ENCODE data around the gene CEACAM21.

Gene CEACAM21

DNA sequence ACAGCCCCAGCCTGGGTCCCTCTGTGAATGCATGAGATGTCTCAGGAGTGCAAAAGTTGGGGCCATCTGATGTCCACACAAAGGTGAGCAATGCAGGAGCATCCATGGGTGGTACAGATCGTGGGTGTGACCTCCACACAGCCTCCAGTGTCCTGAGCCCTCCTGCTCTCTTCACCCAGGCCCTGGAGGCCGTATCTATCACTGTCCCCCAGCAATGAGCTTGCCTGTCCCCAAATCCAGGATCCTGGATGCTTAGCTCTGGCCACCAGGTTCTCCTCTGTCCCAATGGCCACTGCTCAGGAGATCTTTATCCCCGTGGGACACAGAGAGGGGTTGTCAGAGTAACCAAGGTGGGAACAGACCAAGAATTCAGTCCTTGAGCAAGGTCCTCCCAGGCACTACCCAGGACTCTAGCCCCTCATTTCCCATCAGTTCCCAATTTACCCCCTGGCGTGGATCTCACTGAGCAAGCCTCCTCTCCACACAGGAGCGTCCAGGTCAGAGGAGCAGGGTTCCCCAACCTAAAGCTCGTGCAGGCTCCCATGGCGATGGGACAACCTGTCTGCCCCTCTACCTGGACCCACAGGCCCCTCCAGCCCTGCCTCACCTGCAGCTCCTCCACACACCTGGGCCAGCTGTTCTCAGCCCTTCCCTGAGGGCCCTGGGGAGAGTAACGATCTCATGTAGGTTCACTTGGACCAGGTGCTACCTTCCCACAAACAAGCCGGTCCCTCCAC is 11.3 kb downstream of the CEACAM21 start:
- no peak for DNase-seq

DNA sequence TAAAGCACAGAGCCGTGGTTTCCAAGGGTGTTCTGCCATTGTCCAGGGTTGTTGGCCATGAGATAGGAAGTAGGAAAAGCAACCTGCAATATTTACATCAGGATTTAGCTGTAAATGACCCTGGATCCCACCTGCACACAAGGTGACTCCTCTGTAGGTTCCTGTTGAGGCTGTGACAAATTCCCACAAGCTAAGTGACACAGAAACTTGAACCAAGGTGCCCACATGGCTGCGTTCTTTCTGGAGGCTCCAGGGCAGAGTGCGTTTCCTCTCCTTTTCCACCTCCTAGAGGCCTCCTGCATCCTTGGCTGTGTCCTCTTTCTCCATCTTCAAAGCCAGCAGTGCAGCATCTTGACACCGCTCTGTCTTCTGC is 11.9 kb downstream of the CEACAM21 start:
- no peak for DNase-seq

DNA sequence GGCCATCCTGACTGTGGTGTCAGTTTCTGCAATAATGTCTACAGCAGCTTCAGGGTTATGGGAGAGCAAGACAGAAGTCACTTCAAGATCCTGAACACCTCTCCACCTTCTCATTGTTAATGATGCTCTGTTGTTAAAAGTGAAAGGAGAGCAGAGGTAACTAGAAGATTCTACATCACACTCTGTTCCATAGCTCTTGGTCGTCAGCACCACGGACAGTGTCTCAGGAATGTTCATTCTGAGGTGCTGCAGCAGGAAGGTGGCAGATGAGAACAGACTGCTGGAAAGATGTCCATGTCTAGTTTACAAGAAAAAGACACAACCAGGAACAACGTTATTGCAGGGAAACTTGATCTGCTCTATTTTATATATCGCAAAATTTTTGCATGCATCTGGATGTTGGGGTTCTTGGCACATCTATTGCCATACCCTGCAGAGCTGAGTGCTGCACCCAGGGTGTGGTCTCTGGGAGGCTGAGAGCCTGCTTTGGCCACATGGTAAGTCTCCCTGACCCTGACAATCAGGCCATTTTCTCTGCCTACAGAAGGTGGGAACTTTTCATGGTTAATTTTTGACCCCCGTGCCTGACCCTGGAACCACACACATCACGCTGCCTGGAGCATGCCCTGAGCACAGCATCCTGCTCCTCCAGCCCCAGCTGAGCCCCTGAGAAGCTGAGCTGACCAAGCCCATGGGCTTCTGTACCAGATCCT is 12.7 kb downstream of the CEACAM21 start:
- DNase-seq: peak in 1 of 5 experiments; percentile 21

DNA sequence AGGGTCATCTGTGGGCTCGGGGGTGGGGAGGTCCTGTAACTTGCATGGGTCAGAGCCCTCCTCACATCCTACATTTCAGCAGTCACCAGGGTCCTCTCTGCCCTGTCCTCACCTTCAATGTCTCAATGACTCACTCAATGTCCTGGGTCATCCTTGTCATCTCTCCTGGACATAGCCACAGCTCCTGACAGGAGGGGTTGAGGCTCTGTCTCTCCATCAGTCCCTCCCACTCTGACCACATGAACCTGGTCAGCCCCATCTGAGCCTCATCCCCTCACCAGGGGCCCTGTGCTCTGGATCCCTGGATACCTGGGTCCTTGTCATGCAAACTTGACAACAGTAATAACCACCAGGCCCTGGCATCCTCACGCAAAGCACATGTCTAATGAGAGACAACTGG is 13.4 kb downstream of the CEACAM21 start:
- no peak for DNase-seq

DNA sequence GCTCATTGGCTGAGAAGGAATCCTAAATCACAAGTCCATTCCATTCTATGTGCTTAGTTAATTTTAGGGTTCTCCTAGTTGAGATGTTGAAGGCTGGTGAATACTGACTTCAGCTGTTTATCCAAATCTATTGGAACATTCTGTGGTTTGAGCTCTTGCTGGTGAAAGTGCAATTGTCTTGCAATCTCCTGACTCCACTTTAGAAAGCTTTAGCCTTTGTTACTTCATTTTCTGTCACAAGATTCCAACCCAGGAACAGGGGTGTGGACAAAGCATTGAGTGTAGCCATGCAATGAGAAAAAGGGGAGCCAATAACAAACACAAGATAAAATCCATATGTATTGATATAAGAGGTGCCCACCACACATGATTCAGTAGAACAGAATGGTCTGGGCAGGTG is 15.0 kb downstream of the CEACAM21 start:
- DNase-seq: no peak

DNA sequence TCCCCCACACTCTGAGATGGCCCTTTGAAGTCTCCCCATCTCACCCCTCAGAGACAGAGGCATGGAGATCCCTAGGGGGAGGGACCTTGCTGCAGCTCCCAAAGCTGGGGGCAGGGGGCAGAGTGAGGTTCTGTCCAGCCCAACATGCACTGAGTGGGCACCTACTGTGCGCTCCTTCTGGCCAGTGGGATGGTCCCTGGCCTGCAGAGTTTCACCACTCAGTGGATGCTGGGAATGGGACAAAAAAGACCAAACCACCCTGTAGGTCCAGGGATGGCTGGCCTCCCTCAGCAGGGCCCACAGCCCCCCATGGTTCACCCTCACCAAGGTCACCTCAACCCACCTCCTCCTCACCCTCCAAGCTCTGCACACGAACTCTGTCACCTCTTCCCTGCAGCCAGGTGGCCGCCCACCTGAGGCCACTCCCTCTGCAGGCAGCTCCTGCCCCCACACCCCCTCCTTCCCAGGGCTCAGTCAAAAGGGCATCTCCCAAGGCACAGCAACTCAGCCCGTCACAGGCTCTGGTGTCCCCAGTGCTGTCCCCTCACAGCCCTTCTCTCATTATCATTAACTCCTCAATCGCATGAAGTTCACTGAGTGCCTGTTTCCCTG is 16.1 kb downstream of the CEACAM21 start:
- DNase-seq: no peak

DNA sequence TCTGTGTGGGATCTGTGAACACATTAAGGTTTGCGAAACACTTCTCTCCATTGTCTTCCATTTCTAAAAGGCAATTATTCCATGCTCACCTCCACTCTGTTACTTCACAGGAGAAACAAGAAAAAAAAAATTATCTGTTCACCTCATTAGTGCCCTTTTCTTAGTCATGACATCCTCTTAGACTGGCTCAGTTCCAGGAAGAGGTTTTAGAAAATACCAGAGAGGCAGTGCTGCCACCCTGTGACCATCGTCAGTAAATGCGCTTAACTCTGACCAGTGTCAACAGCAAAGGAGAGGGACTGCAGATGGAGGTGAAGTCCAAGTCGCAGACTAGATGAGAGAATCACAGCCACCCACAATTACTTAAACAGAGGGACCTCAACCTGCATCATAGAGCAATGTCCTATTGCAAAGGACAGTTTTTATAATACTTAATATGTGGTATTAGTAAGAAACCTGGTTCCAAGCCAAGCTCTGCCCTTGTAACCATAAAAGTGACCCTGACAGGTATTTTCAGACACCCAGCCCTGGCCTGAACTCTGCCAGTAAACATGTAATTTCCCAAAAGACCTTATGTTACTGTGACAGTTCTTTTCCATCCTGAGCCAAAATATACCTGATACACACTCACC is 19.4 kb downstream of the CEACAM21 start:
- DNase-seq: peak; percentile 19 to 78 (median 47)

DNA sequence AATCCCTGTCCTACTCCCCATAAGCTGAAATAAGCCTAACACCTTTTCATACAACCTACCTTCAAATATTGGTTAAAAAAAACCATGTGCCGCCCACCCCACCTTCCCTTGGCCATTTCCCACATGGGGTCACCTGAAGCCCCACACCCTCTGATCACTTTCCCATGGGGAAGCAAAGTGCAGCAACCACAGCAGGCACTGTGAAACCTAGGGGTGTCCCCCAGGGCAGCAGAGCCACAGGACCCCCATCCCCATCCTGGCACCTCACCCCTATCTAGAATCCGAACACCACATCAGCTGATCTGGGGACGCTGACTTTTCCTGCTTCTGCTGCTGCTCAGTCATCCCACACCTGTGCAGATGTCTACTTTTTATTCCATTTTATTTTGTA is 19.9 kb downstream of the CEACAM21 start:
- no peak for DNase-seq

DNA sequence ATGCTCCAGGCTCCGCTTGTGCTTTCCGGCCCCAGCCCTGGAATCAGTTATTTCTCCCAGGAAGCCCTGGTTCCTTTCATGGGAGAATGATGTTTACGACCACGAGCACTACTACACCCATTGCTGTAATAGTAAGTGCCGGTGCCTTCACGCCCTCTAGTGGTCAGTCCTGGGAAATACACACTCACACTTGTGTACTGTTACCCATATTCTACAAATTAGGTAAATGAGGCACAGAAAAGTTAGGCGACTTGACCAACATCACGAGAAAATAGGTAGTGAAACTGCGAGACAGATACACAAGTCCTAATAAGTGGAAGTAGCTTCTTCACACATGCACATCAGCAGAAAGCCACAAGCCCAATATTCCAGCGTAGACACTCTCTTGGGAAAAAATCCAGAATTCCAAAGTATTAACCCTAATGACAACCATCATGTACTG is 21.7 kb downstream of the CEACAM21 start:
- peak; percentile 18 to 67 (median 57) for DNase-seq

DNA sequence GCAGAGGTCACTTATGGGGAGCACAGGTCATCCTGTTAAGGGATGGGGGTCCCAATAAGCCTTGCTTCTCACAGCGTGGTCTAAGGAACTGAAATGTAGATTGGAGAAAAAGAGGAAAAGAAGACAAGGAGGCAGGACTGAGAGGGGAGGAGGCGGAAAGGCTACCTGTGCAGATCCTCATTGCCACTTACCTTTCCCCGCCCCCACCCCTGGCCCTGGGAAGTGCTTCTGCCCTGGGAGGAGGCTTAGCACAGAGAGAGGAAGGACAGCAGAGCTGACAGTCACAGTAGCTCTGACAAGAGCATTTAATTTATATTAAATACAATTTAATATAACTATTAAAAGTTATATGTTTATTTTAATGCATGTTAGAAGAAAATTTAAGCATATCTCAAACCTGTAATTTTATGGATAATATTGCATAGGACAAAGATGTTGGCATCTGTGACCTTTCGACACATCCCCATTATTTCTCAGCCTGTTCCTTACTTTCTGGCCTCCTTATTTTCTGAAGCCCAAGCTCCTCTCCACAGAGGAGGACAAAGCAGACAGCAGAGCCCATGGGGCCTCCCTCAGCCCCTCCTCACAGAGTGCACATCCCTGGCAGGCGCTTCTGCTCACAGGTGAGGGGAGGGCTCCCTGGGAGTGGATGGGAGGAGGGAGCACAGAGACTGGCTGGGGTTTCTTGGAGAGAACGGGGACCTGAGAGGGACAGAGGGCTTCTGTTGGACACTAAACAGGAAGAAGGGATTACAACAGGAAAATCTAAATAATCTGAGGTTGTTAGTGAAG is 23.4 kb downstream of the CEACAM21 start:
- no peak for DNase-seq

DNA sequence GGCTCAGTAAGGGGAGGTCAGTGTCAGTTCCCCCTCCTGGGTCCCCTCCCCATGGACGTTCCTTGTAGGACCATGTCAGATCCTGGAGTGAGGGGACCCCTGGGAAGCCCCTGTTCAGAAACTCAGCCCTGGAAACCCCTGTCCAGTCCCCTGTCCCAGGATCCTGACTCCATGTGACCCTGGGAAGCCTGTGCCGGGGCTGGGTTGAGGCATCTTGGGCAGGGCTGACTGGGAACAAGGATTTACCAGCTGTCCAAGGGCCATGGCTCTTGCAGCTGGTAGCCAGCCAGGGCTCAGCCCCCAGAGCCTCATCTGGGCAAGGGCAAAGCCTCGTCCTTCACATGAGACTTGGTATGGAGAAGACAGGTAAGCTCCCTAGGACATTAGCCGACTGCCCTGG is 25.8 kb downstream of the CEACAM21 start:
- no peak for DNase-seq

DNA sequence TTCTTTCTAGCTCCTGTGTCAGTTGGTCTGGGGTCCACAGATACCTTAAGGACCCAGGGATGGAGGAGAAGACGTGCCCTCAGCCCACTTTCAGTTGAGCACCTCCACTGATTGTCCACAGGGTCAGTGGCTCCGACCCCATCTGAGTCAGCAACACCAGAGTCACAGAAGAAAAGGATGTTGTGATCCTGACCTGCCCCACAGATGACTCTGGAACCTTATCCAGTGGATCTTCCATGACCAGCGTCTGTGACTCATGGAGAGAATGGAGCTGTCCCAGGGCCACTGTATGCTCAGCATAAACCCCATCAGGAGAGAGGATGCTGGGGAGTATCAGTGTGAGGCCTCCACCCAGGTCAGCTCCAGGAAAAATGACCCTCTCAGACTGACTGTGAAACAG is 28.9 kb downstream of the CEACAM21 start:
- DNase-seq: no peak

DNA sequence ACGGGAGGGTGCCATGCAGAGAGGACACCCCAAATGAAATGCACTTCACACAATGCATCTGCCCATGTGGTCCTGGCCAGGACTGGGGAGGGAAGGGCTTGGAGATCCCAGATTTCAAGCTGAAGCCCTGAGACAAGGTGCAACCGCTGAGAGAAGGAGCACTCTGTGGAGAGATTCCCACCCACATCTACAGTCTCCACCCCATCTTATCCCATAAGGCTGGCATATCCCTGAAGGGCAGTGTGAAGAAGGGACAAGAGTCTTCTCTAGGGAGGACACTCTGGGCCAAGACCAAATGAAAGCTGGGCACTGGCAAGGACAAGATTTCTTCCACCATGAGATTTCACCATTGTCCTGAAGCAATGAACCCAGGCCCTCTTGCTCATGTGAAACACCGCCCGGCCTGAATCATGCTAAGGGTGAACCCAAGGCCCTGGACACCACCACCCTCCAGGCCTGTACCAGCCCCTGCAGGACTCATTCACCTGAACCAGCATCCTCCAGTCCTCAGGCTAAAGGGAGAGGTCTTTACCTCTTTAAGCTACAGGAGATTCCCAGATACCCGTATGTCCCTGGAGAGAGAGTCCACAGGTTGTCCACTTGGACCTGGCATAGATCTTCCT is 30.4 kb downstream of the CEACAM21 start:
- no peak for DNase-seq

DNA sequence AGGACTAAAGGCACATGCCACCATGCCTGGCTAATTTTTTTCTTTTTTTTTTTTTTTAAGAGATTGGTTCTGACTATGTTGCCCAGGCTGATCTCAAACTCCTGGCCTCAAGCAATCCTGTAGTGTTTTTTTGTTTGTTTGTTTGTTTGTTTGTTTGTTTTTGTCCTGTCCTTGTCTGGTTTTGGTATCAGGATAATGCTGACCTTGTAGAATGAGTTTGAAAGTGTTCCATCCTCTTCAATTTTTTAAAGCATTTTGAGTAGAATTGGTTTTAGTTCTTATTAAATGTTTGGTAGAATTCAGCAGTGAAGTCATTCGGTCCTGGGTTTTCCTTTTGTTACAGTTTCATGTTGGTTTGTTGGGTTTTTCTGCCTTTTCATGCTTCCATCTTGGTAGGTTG is 31.7 kb downstream of the CEACAM21 start:
- DNase-seq: no peak

DNA sequence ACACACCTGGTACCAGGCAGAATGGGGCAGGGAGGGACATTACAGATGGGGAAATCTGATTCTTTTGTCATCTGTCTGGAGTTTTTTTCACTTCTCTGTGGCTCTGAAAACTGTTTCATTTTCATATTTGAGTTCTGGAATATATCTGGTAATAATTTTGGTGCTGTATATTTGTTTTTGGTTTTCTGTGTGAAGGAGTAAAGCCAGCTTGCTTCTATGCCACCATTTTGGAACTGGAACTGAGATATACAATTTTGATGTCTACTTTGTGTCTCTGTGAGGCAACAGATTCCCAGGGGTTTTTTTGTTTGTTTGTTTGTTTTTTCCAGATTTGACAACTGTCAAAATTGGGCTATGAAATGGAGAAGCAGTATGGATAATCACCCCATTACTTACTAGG is 34.8 kb downstream of the CEACAM21 start:
- no peak for DNase-seq

DNA sequence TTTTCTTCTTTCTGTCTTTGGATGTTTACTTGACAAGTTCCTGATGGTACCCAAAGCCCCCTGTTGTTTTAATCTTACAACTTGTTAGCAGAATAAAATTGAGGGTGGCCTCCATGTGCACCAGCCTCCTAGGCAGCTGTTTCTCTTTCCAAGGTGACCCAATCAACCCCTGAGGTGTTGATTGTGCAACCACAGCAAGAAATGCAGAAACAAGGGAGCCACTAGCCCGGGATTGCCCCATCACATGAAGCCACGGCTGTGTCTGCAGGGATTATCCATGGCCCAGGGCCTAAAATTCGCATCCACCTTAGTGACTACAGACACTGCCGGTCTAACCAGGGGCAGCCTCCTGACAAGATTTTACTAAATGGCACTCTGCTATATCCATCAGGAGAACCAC is 36.5 kb downstream of the CEACAM21 start:
- no peak for DNase-seq

DNA sequence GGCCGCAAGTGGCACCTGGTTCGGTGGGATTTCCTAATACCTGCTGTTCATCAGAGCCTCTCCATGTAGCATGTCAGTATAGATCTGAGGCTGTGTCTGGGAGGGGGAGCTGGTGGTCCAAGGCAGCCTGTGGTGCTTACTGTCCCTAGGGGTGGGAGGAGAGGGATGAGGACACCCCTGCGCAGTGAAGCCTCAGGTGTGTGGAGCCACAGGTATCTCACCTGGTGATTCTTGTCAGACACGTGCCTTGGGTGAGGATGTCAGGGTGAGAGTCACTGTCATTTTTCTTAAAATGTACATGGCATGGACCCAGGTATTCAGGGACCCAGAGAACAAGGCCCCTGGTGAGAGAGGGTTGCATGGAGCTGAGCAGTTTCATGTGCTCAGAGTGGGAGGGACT is 39.2 kb downstream of the CEACAM21 start:
- no peak for DNase-seq

DNA sequence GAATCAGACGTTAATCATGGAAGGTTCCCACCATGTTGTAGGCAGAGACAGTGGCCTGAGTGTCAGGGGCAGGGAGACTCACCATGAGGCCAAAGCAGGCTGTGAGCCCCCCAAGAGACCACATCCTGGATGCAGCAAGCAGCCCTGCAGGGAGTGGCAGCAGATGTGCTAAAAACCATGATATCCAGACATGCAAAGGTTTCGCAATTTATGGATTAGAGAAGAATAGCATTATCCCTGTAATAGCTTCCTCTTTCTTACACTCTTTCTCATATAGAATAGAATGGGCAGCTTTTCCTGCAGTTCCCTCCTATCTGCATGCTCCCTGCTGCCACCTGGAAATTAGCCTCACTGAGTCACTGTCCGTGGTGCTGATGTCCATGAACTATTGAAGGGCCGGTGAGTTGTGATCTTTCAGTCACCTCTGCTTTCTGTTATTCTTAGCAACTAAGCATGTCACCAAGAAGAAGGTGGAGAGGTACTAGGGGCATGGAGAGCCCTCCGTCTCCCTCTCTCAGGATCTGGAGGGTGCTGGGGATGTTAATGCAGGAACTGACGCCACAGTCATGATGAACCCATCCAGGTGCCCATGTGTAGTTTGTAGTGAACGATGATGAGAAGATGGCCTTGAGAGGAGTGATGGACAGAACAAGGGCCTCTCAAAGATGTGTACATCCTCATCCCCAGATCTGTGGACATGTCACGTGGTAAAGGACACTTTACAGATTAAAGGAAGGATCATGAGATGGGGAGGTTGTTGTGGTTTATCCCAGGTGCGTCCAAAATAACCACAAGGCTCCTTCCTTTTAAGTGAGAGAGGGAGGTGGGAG is 41.0 kb downstream of the CEACAM21 start:
- DNase-seq: no peak

DNA sequence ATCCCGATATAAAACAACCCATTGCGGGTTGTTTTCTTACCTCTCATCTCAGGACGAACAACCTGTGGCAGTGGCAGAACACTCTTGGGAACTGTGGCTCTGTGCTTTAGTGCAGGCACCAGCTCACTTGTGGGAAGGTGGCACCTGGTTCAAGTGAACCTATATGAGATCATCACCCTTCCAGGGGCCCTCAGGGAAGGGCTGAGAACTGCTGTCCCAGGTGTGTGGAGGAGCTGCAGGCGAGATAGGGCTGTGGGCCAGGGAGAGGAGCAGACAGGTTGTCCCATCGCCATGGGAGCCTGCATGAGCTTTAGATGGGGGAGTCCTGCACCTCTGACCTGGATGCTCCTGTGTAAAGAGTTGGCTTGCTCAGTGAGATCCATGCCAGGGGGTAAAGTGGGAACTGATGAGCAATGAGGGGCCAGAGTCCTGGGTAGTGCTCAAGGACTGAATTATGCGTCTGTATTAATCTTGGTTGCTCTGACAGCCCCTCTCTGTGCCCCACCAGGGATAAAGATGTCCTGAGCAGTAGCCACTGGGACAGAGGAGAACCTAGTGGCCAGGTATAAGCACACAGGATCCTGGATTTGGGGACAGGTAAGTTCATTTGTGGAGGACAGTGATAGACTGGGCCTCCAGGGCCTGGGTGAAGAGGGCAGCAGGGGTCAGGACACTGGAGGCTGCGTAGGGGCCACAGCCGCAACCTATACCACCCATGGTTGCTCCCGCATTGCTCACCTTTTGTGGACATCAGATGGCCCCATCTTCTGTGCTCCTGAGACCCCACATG is 42.2 kb downstream of the CEACAM21 start:
- DNase-seq: no peak

DNA sequence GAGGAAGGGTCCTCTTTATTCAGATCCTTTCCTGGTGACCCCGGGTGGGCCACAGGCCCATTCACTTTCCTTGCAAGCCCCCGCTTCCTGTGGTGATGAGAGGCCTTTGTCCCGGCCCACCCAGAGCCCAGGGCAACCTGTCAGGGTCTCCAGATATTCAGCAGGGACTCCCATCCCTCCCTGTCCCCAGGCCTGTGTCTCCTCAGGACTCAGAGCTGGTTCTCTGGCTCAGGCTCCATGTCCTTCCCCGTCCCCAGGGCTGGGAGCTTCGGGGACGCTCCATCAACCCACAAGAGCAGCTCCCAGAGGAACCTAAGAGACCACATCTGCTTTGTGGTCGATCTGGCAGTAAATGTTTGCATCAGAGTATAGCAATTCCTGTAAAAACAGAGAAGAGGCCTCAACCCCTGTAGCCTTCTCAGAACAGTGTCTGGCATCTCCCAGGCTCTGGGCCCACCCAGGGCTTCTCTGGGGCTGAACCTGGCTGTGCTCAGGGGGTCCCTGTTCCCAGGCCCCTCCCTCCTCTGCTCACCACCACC is 43.1 kb downstream of the CEACAM21 start:
- no peak for DNase-seq
